Measurements from ENCODE around the gene CABYR. TPM values are rescaled to one million over a fixed set of nuclear protein-coding genes. Genes with fewer than 3 reads are reported as not detected.
"Not testable (repeated sequence)": the region's sequence is repeated elsewhere in the genome, so short reads cannot be mapped to it uniquely, and the experiment has no call there.

Gene CABYR
- total and polyA plus RNA-seq, 7 donors: 0.04 to 1.2 (median 0.21) TPM; not detected in 4

GRCh38 chr18:24136967-24137373 is 1.9 kb upstream of the CABYR start:
- Histone ChIP-seq H3K4me3 (no peak overlapping the region), H3K27me3 (ENCODE audit: insufficient read depth in 3 of 3, low read length in 2 of 3) (peaks cover 0 to 6% (median 0%) of the 10 kb centered on the region in 3 donors), H3K27ac (no peak overlapping the region), H3K9me3 (no peaks in the 10 kb centered on the region), H3K4me1 (no peaks in the 10 kb centered on the region), H3K36me3 (ENCODE audit: insufficient read depth in 1 of 2, low read depth in 1 of 2) (no peaks in the 10 kb centered on the region)
- WGBS, 3 donors: 82 to 85% (median 83%) methylated on average over 3 of the region's 3 CpGs
- ATAC-seq: no peak
- intact Hi-C loops (cut with DNase I): loop anchor here in 1 of 2 donors (5.0 kb wide), 1 partner anchor 1540 kb away; no protein-coding TSS in a partner anchor
- no peak for TF ChIP-seq CTCF (IDR thresholded peaks at IDR 0.05)
- DNase-seq: no peak

- Histone ChIP-seq H3K9me3 (no peaks in the 10 kb centered on the region), H3K4me3 (peak overlapping the region; percentile 60), H3K27me3 (ENCODE audit: insufficient read depth in 3 of 3, low read length in 2 of 3) (peaks cover 0 to 6% (median 0%) of the 10 kb centered on the region in 3 donors), H3K36me3 (ENCODE audit: insufficient read depth in 1 of 2, low read depth in 1 of 2) (no peaks in the 10 kb centered on the region), H3K4me1 (no peaks in the 10 kb centered on the region), H3K27ac (no peak overlapping the region)
- ATAC-seq (no peak), DNase-seq (no peak)
- intact Hi-C loops (cut with DNase I): loop anchor here in 1 of 2 donors (5.0 kb wide), 1 partner anchor 1541 kb away; no protein-coding TSS in a partner anchor
- TF ChIP-seq CTCF (IDR thresholded peaks at IDR 0.05): no peak
- WGBS, 3 donors: 28 to 35% (median 32%) methylated on average over 7 of the region's 7 CpGs
Measured at GRCh38 chr18:24138409-24138788, 463 bp upstream of the CABYR start.

- Histone ChIP-seq H3K27ac (no peak overlapping the region), H3K9me3 (no peaks in the 10 kb centered on the region), H3K27me3 (ENCODE audit: insufficient read depth in 3 of 3, low read length in 2 of 3) (peaks cover 0 to 6% (median 0%) of the 10 kb centered on the region in 3 donors), H3K36me3 (ENCODE audit: insufficient read depth in 1 of 2, low read depth in 1 of 2) (peaks cover 0 to 4% of the 10 kb centered on the region in 2 donors), H3K4me1 (no peaks in the 10 kb centered on the region), H3K4me3 (no peak overlapping the region)
- ATAC-seq (no peak), DNase-seq (no peak)
- TF ChIP-seq CTCF (IDR thresholded peaks at IDR 0.05): no peak
- 96 to 97% (median 96%) methylated on average over 2 of the region's 2 CpGs for WGBS, 3 donors
- intact Hi-C loops (cut with DNase I): no loop called here
Measured at GRCh38 chr18:24140697-24141096, 1.8 kb downstream of the CABYR start.

GRCh38 chr18:24142376-24142775 is 3.5 kb downstream of the CABYR start:
- ATAC-seq (no peak), DNase-seq (no peak)
- TF ChIP-seq CTCF (IDR thresholded peaks at IDR 0.05): no peak
- peaks cover 0 to 6% (median 0%) of the 10 kb centered on the region in 3 donors for H3K27me3 ChIP-seq (ENCODE audit: insufficient read depth in 3 of 3, low read length in 2 of 3)
- H3K9me3 ChIP-seq: no peaks in the 10 kb centered on the region
- no peaks in the 10 kb centered on the region for H3K4me1 ChIP-seq
- peaks cover 0 to 4% of the 10 kb centered on the region in 2 donors for H3K36me3 ChIP-seq (ENCODE audit: insufficient read depth in 1 of 2, low read depth in 1 of 2)
- intact Hi-C loops (cut with DNase I): no loop called here
- no peak overlapping the region for H3K27ac ChIP-seq
- H3K4me3 ChIP-seq: no peak overlapping the region

- H3K4me3 ChIP-seq: not testable (repeated sequence)
Measured at GRCh38 chr18:24149591-24149990, 10.7 kb downstream of the CABYR start.

More at GRCh38 chr18:24149591-24149990, 10.7 kb downstream of the CABYR start:
- intact Hi-C loops (cut with DNase I); ATAC-seq; DNase-seq; H3K9me3 ChIP-seq; H3K27me3 ChIP-seq (ENCODE audit: insufficient read depth in 3 of 3, low read length in 2 of 3); H3K27ac ChIP-seq; H3K4me1 ChIP-seq: not testable (repeated sequence)
- WGBS, 3 donors: 96 to 99% (median 97%) methylated on average over 15 to 28 of the region's 28 CpGs
- peaks cover 0 to 11% of the 10 kb centered on the region in 2 donors for H3K36me3 ChIP-seq (ENCODE audit: insufficient read depth in 1 of 2, low read depth in 1 of 2)
